Sigmoid colon (tissue), 4 donors: ENCODE measurements around the gene TMEM176A.
A peak's percentile ranks its signal among the peaks of the same experiment; 100 is the strongest.

ENCODE experiments used
- EP300 ChIP-seq, 4 donors: sonication (generic); formaldehyde crosslinking; IDR thresholded peaks; one replicate each; pipeline ENCODE4 v1.6.1; 2017; ENCODE audit warnings: antibody characterized with exemption in 4 of 4
- POLR2A ChIP-seq, 2 donors: fragments of 450-650 bp; IDR thresholded peaks; one replicate each; pipeline ENCODE4 v1.6.1; 2016; ENCODE audit warnings: antibody characterized with exemption in 2 of 2, mild to moderate bottlenecking in 2 of 2, moderate library complexity in 2 of 2
- POLR2AphosphoS5 ChIP-seq, 4 donors: sonication (generic); formaldehyde crosslinking; IDR thresholded peaks; one replicate each; pipeline ENCODE4 v1.6.1; 2017; ENCODE audit warnings: antibody characterized with exemption in 4 of 4
- TF ChIP-seq, protein P1 (sequence below), 4 experiments: fragments of 450-650 bp in 3 of 4; fragments of 200-600 bp in 1 of 4; IDR thresholded peaks; one replicate each; pipeline ENCODE4 v1.5.1; 2016 to 2019; ENCODE audit warnings: antibody characterized with exemption in 4 of 4, mild to moderate bottlenecking in 3 of 4, moderate library complexity in 2 of 4

DNA sequence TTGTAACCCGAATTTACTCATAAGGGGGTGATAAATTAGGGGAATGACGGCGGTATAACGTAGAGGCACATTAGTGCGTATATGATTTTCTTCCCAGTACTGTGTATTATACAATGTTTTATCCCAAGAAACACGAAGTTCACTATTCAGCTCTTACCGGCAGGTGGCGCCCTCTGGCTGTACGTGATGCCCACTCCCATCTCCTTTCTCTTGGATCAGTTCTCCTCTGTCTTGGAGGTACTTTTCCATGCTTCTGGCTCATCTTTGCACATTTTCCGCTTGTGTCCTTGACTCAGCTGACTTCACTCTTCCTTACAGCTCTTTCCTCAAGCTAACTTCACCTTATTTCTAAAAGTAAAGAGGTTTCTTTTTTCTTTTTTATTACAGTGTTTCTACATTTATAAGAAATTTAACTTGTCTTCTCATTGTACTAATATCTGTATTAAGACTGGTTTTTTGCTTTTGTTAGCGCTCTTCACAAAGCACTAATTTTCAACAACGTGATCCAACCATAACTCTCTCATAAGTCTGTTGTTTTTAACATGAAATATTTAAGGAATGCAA is 21.7 kb upstream of the TMEM176A start:
- TF ChIP-seq, protein P1, sequence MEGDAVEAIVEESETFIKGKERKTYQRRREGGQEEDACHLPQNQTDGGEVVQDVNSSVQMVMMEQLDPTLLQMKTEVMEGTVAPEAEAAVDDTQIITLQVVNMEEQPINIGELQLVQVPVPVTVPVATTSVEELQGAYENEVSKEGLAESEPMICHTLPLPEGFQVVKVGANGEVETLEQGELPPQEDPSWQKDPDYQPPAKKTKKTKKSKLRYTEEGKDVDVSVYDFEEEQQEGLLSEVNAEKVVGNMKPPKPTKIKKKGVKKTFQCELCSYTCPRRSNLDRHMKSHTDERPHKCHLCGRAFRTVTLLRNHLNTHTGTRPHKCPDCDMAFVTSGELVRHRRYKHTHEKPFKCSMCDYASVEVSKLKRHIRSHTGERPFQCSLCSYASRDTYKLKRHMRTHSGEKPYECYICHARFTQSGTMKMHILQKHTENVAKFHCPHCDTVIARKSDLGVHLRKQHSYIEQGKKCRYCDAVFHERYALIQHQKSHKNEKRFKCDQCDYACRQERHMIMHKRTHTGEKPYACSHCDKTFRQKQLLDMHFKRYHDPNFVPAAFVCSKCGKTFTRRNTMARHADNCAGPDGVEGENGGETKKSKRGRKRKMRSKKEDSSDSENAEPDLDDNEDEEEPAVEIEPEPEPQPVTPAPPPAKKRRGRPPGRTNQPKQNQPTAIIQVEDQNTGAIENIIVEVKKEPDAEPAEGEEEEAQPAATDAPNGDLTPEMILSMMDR (IDR thresholded peaks at IDR 0.05) = peak; percentile 69 to 90 (median 85)
- no peak for TF ChIP-seq POLR2A (IDR thresholded peaks at IDR 0.05)
- no peak for TF ChIP-seq EP300 (IDR thresholded peaks at IDR 0.05)
- TF ChIP-seq POLR2AphosphoS5 (IDR thresholded peaks at IDR 0.05) = no peak
